GM18519 (cell line): ENCODE measurements around the gene KRTAP10-8.
"Not testable (repeated sequence)": the region's sequence is repeated elsewhere in the genome, so short reads cannot be mapped to it uniquely, and the experiment has no call there.

Experiments used
- ATAC-seq: cut with Tn5 transposase; IDR thresholded peaks from one replicate; pipeline ENCODE4 v1.9.1; 2021; ENCODE audit warnings: mild to moderate bottlenecking, moderate library complexity; ENCODE audit not compliant: unreplicated experiment, low FRiP score

The KRTAP10-8 gene

DNA sequence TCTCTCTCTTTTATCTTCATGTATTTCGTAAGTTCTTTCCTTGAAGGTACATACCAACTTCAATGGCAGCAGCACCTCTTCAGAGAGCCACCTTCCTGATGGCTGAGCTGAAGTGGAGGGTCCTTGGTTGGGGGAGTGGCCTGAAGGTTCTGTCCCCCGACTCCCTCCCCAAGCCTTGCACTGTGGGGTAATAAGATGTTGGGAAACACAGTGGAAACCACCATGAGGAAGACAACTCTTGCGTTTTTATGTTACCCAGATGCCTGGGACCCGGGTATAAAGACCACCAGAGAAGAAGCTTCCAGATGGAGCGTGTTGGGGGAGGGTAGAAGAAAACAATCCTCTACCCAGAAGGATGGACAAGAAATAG, 46.6 kb downstream of the KRTAP10-8 start:
- ATAC-seq: no peak

GRCh38 chr21:44658913-44659595, 47.2 kb downstream of the KRTAP10-8 start:
- no peak for ATAC-seq

GRCh38 chr21:44661567-44661966, 49.7 kb downstream of the KRTAP10-8 start:
- ATAC-seq: not testable (repeated sequence)
